HEK293 (cell line): ENCODE data around the gene ARID1A.

Experiments used
- CTCF ChIA-PET: fragments of 350-600 bp; formaldehyde crosslinking; extraction: SDS; loops from one replicate; lab custom pipeline; 2021; ENCODE audit warnings: antibody characterized with exemption; lab: Yijun Ruan, JAX
- POLR2A ChIA-PET: fragments of 300-600 bp; formaldehyde crosslinking; extraction: SDS; loops from one replicate; lab custom pipeline; 2020; ENCODE audit warnings: antibody characterized with exemption, inconsistent platforms; lab: Yijun Ruan, JAX
- H3K27ac ChIP-seq: fragments of 200-500 bp; sonication (Bioruptor generic); 2 replicates; pipeline ENCODE4 v1.5.1; 2014; ENCODE audit warnings: low read depth, low read length, control low read depth, inconsistent platforms; ENCODE audit errors: extremely low read depth
- H3K36me3 ChIP-seq, 2 experiments: fragments of 200-500 bp in 1 of 2; sonication (Bioruptor generic) in 1 of 2; 1 replicate in 1 of 2; 2 replicates in 1 of 2; pipeline ENCODE4 v1.5.1; 2014 to 2017; ENCODE audit warnings: inconsistent platforms in 2 of 2, low read length in 2 of 2; ENCODE audit not compliant: control insufficient read depth in 2 of 2, insufficient read depth in 1 of 2
- H3K4me1 ChIP-seq: fragments of 200-500 bp; sonication (Bioruptor generic); 2 replicates; pipeline ENCODE4 v1.5.1; 2014; ENCODE audit warnings: mild to moderate bottlenecking, low read length, inconsistent platforms; ENCODE audit not compliant: control insufficient read depth, insufficient read depth
- H3K4me3 ChIP-seq: 2 replicates; pipeline ENCODE4 v1.5.1; 2011; ENCODE audit warnings: low read depth, mild to moderate bottlenecking, control low read depth, low read length, moderate library complexity
- H3K9me3 ChIP-seq: fragments of 200-500 bp; sonication (Bioruptor generic); 2 replicates; pipeline ENCODE4 v1.5.1; 2014; ENCODE audit warnings: low read depth, low read length, inconsistent platforms; ENCODE audit not compliant: control insufficient read depth, insufficient read depth
- BCL6B ChIP-seq: fragments of 450-650 bp; formaldehyde crosslinking; IDR thresholded peaks from 2 replicates; pipeline ENCODE4 v1.5.1; 2017; ENCODE audit warnings: missing biosample characterization, missing genetic modification characterization
- PRDM1 ChIP-seq: fragments of 450-650 bp; formaldehyde crosslinking; IDR thresholded peaks from 2 replicates; pipeline ENCODE4; 2016; ENCODE audit warnings: missing biosample characterization, missing genetic modification characterization
- SALL2 ChIP-seq: fragments of 450-650 bp; formaldehyde crosslinking; IDR thresholded peaks from 2 replicates; pipeline ENCODE4 v1.5.0; 2017; ENCODE audit warnings: missing biosample characterization, mild to moderate bottlenecking, missing genetic modification characterization, borderline replicate concordance
- TCF7L2 ChIP-seq: IDR thresholded peaks from 2 replicates; pipeline ENCODE4 v1.6.1; 2011; ENCODE audit warnings: low read depth, mild to moderate bottlenecking, inconsistent platforms, low read length, moderate library complexity, borderline replicate concordance
- YY2 ChIP-seq: fragments of 450-650 bp; formaldehyde crosslinking; IDR thresholded peaks from 2 replicates; pipeline ENCODE4 v1.5.1; 2016; ENCODE audit warnings: missing biosample characterization, missing genetic modification characterization
- ZBTB1 ChIP-seq: fragments of 450-650 bp; formaldehyde crosslinking; IDR thresholded peaks from 2 replicates; pipeline ENCODE4 v1.5.1; 2016; ENCODE audit warnings: missing biosample characterization, missing genetic modification characterization
- ZFHX2 ChIP-seq: fragments of 450-650 bp; formaldehyde crosslinking; conservative IDR thresholded peaks from 2 replicates; pipeline ENCODE4 v1.5.1; 2016; ENCODE audit warnings: missing biosample characterization, missing genetic modification characterization
- ZNF26 ChIP-seq: fragments of 450-650 bp; formaldehyde crosslinking; IDR thresholded peaks from 2 replicates; pipeline ENCODE4 v1.5.1; 2016; ENCODE audit warnings: missing biosample characterization, missing genetic modification characterization
- ZNF266 ChIP-seq: fragments of 450-650 bp; formaldehyde crosslinking; IDR thresholded peaks from 2 replicates; pipeline ENCODE4 v1.5.1; 2016; ENCODE audit warnings: missing biosample characterization, missing genetic modification characterization, low read depth
- ZNF335 ChIP-seq: fragments of 450-650 bp; formaldehyde crosslinking; conservative IDR thresholded peaks from 2 replicates; pipeline ENCODE4 v1.5.1; 2016; ENCODE audit warnings: missing biosample characterization, missing genetic modification characterization
- ZNF423 ChIP-seq: fragments of 450-650 bp; formaldehyde crosslinking; IDR thresholded peaks from 2 replicates; pipeline ENCODE4 v1.5.1; 2016; ENCODE audit warnings: missing biosample characterization, missing genetic modification characterization
- ZNF704 ChIP-seq: fragments of 450-650 bp; formaldehyde crosslinking; IDR thresholded peaks from 2 replicates; pipeline ENCODE4 v1.5.1; 2016; ENCODE audit warnings: missing biosample characterization, missing genetic modification characterization
- ZNF768 ChIP-seq: fragments of 450-650 bp; formaldehyde crosslinking; IDR thresholded peaks from 2 replicates; pipeline ENCODE4 v1.5.1; 2018; ENCODE audit warnings: missing biosample characterization, mild to moderate bottlenecking, missing genetic modification characterization
- ZNF776 ChIP-seq: fragments of 450-650 bp; formaldehyde crosslinking; IDR thresholded peaks from 2 replicates; pipeline ENCODE4 v1.5.0; 2017; ENCODE audit warnings: missing biosample characterization, missing genetic modification characterization, borderline replicate concordance
- ZNF830 ChIP-seq: fragments of 450-650 bp; IDR thresholded peaks from 2 replicates; pipeline ENCODE4 v1.5.0; 2018; ENCODE audit warnings: missing biosample characterization, missing genetic modification characterization, low read depth, mild to moderate bottlenecking, moderate library complexity
- TF ChIP-seq, protein P1 (sequence below): fragments of 450-650 bp; formaldehyde crosslinking; IDR thresholded peaks from 2 replicates; pipeline ENCODE4 v1.5.1; 2016; ENCODE audit warnings: missing biosample characterization, missing genetic modification characterization
- TF ChIP-seq, protein P2 (sequence below): fragments of 450-650 bp; formaldehyde crosslinking; IDR thresholded peaks from 2 replicates; pipeline ENCODE4; 2016; ENCODE audit warnings: missing biosample characterization, missing genetic modification characterization

Gene ARID1A

GRCh38 chr1:26689504-26689903, 6.3 kb upstream of the ARID1A start:
- Histone ChIP-seq H3K27ac (no peak overlapping the region), H3K4me1 (peaks cover 8% of the 10 kb centered on the region; the same call in 1 of the 2 replicates), H3K4me3 (no peak overlapping the region), H3K36me3 (no peaks in the 10 kb centered on the region), H3K9me3 (no peaks in the 10 kb centered on the region)
- ChIA-PET POLR2A (interaction anchor here (1.0 kb wide), 1 partner anchor 9 kb away, joined by 3 read pairs; no protein-coding TSS in a partner anchor), CTCF (interaction anchor here (0.6 to 8.4 kb wide), 4 partner anchors 12 to 100 kb away, joined by 3 to 58 read pairs (median 6); partner anchors contain the start of gene PIGV)
- no peak for TF ChIP-seq ZBTB1 (tag by site-specific recombination)
- no peak for TF ChIP-seq YY2 (tag by site-specific recombination)

GRCh38 chr1:26690157-26690556, 5.7 kb upstream of the ARID1A start:
- TF ChIP-seq PRDM1, result peak; percentile 68
- no peak for TF ChIP-seq ZNF266 (tag by site-specific recombination)
- no peak for TF ChIP-seq ZNF704 (tag by site-specific recombination)
- TF ChIP-seq, protein P1, sequence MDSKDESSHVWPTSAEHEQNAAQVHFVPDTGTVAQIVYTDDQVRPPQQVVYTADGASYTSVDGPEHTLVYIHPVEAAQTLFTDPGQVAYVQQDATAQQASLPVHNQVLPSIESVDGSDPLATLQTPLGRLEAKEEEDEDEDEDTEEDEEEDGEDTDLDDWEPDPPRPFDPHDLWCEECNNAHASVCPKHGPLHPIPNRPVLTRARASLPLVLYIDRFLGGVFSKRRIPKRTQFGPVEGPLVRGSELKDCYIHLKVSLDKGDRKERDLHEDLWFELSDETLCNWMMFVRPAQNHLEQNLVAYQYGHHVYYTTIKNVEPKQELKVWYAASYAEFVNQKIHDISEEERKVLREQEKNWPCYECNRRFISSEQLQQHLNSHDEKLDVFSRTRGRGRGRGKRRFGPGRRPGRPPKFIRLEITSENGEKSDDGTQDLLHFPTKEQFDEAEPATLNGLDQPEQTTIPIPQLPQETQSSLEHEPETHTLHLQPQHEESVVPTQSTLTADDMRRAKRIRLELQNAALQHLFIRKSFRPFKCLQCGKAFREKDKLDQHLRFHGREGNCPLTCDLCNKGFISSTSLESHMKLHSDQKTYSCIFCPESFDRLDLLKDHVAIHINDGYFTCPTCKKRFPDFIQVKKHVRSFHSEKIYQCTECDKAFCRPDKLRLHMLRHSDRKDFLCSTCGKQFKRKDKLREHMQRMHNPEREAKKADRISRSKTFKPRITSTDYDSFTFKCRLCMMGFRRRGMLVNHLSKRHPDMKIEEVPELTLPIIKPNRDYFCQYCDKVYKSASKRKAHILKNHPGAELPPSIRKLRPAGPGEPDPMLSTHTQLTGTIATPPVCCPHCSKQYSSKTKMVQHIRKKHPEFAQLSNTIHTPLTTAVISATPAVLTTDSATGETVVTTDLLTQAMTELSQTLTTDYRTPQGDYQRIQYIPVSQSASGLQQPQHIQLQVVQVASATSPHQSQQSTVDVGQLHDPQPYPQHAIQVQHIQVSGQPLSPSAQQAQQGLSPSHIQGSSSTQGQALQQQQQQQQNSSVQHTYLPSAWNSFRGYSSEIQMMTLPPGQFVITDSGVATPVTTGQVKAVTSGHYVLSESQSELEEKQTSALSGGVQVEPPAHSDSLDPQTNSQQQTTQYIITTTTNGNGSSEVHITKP (tag by site-specific recombination), result peak; percentile 75
- no peak for TF ChIP-seq ZNF26 (tag by site-specific recombination)
- TF ChIP-seq BCL6B (tag by site-specific recombination), result no peak
- TF ChIP-seq ZNF830 (tag by site-specific recombination), result no peak
- TF ChIP-seq, protein P2, sequence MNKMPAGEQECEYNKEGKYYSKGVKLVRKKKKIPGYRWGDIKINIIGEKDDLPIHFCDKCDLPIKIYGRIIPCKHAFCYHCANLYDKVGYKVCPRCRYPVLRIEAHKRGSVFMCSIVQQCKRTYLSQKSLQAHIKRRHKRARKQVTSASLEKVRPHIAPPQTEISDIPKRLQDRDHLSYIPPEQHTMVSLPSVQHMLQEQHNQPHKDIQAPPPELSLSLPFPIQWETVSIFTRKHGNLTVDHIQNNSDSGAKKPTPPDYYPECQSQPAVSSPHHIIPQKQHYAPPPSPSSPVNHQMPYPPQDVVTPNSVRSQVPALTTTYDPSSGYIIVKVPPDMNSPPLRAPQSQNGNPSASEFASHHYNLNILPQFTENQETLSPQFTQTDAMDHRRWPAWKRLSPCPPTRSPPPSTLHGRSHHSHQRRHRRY (tag by site-specific recombination), result no peak
- no peak for TF ChIP-seq ZNF768
- 0 out of 2 replicates have a peak, but pooled peaks have one; percentile 26 for TF ChIP-seq ZNF335
- no peak for TF ChIP-seq TCF7L2
- TF ChIP-seq ZNF776 (tag by site-specific recombination), result no peak
- no peak for TF ChIP-seq ZNF423 (tag by site-specific recombination)
- no peak for TF ChIP-seq SALL2 (tag by site-specific recombination)
- TF ChIP-seq ZFHX2, result no peak
- peaks cover 8% of the 10 kb centered on the region; the same call in 1 of the 2 replicates for H3K4me1 ChIP-seq
- H3K9me3 ChIP-seq, result no peaks in the 10 kb centered on the region
- no peaks in the 10 kb centered on the region for H3K36me3 ChIP-seq
- no peak overlapping the region for H3K4me3 ChIP-seq
- ChIA-PET POLR2A (interaction anchor here (1.0 kb wide), 1 partner anchor 8 kb away, joined by 3 read pairs; no protein-coding TSS in a partner anchor), CTCF (interaction anchor here (8.4 kb wide), 1 partner anchor 99 kb away, joined by 58 read pairs; the partner anchor contains the start of gene PIGV)
- H3K27ac ChIP-seq, result no peak overlapping the region
